Measurements from ENCODE around the gene DYNLT2B. TPM values are rescaled to one million over a fixed set of nuclear protein-coding genes. Genes with fewer than 3 reads are reported as not detected.

The DYNLT2B gene
- total and polyA plus RNA-seq, 3 donors from 2014 or later: 19.4 to 59.7 (median 29.1) TPM

DNA sequence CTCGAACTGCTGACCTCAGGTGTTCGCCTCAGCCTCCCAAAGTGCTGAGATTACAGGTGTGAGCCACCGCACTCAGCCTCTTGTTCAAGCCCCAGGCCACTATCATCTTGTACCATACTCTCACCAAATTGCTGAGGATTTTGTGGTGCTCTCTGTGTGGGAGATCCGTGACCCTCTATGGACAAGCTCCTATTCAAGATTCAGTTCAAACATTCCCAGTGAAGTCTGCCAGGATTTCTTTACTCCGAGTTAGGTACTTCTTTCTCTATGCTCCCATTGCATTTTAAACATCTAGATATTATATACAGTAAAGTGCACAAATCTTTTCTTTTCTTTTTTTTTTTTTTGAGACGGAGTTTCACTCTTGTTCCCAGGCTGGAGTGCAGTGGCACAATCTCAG lies 21.0 kb upstream of the DYNLT2B start:
- no peak for TF ChIP-seq POLR2A (IDR thresholded peaks at IDR 0.05)
- TF ChIP-seq, protein P1, sequence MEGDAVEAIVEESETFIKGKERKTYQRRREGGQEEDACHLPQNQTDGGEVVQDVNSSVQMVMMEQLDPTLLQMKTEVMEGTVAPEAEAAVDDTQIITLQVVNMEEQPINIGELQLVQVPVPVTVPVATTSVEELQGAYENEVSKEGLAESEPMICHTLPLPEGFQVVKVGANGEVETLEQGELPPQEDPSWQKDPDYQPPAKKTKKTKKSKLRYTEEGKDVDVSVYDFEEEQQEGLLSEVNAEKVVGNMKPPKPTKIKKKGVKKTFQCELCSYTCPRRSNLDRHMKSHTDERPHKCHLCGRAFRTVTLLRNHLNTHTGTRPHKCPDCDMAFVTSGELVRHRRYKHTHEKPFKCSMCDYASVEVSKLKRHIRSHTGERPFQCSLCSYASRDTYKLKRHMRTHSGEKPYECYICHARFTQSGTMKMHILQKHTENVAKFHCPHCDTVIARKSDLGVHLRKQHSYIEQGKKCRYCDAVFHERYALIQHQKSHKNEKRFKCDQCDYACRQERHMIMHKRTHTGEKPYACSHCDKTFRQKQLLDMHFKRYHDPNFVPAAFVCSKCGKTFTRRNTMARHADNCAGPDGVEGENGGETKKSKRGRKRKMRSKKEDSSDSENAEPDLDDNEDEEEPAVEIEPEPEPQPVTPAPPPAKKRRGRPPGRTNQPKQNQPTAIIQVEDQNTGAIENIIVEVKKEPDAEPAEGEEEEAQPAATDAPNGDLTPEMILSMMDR (IDR thresholded peaks at IDR 0.05): no peak
- Histone ChIP-seq H3K9me3 (no peaks in the 10 kb centered on the region), H3K27ac (no peak overlapping the region), H3K27me3 (no peaks in the 10 kb centered on the region), H3K4me1 (no peaks in the 10 kb centered on the region), H3K4me3 (no peak overlapping the region), H3K36me3 (ENCODE audit: low read depth, missing control alignments) (no peaks in the 10 kb centered on the region)
- no peak for DNase-seq
- WGBS, 2 donors: 72 to 85% methylated on average over 6 of the region's 6 CpGs
- intact Hi-C loops (cut with DNase I; ENCODE audit: low total_unique reads): no loop called here

DNA sequence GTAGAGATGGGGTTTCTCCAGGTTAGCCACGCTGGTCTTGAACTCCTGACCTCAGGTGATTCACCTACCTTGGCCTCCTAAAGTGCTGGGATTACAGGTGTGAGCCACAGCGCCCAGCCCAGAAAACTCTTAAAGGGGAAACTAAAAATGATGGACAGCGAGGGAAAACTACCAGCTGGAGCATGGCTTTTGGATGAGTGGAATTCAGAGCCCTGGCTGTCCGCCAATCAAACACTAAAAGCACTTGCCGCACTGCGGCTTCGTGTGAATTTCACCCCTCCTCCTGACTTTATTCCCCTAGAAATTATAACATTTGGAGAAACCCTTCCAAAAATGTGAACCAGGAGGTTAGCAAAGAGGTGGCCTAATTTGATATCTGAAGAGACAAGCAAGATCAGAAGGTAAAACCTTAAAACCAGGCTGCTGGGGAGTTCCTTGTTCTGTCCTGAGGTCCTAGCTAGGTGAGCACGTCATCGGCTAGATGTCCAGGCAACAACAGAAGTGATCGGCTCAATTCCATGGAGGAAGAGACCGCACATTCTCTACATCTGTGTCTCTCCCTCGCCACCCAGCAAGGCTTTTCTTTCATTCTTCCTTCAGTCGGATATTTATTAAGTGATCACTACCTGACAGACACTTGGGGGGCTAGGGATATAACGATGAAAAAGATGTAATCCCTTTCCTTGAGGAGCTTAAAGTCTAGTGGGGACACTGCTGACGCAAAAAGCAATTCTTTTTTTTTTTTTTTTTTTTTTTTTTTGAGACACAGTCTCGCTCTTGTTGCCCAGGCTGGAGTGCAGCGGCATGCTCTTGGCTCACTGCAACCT lies 18.5 kb upstream of the DYNLT2B start:
- TF ChIP-seq, protein P1 (IDR thresholded peaks at IDR 0.05): no peak
- TF ChIP-seq POLR2A (IDR thresholded peaks at IDR 0.05): no peak
- intact Hi-C loops (cut with DNase I; ENCODE audit: low total_unique reads): no loop called here
- H3K9me3 ChIP-seq: no peaks in the 10 kb centered on the region
- no peaks in the 10 kb centered on the region for H3K27me3 ChIP-seq
- H3K27ac ChIP-seq: no peak overlapping the region
- 58 to 62% methylated on average over 17 of the region's 17 CpGs for WGBS, 2 donors
- peak overlapping the region; percentile 15 to 49 for H3K4me3 ChIP-seq
- no peaks in the 10 kb centered on the region for H3K4me1 ChIP-seq
- H3K36me3 ChIP-seq (ENCODE audit: low read depth, missing control alignments): no peaks in the 10 kb centered on the region
- DNase-seq: no peak

DNA sequence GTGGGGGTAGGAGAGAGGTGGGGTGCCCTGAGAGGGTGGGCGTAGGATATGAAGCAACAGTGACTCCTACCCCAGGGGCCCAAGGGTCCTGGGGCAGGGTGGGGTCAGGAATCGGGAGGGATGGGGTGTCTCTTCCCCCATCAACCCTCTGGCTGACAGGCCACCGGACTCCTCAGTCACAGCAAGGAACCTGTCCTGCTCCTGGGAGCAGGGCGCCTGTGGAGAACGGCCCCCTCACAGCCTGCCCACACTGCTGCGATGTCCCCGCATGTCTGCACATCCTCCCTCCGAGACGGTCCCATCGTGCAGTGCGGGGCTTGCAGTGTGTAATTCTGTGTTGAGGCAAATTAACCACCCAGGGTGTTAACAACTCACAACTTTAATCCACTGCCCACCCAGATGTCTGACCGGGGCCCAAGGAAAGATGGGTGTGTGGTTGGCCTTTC lies 17.5 kb upstream of the DYNLT2B start:
- 37 to 46% methylated on average over 12 of the region's 12 CpGs for WGBS, 2 donors
- H3K27me3 ChIP-seq: no peaks in the 10 kb centered on the region
- no peaks in the 10 kb centered on the region for H3K9me3 ChIP-seq
- intact Hi-C loops (cut with DNase I; ENCODE audit: low total_unique reads): no loop called here
- no peak overlapping the region for H3K27ac ChIP-seq
- H3K4me1 ChIP-seq: no peaks in the 10 kb centered on the region
- H3K4me3 ChIP-seq: no peak overlapping the region
- no peak for DNase-seq
- H3K36me3 ChIP-seq (ENCODE audit: low read depth, missing control alignments): no peaks in the 10 kb centered on the region
- TF ChIP-seq, protein P1 (IDR thresholded peaks at IDR 0.05): no peak
- TF ChIP-seq POLR2A (IDR thresholded peaks at IDR 0.05): no peak

DNA sequence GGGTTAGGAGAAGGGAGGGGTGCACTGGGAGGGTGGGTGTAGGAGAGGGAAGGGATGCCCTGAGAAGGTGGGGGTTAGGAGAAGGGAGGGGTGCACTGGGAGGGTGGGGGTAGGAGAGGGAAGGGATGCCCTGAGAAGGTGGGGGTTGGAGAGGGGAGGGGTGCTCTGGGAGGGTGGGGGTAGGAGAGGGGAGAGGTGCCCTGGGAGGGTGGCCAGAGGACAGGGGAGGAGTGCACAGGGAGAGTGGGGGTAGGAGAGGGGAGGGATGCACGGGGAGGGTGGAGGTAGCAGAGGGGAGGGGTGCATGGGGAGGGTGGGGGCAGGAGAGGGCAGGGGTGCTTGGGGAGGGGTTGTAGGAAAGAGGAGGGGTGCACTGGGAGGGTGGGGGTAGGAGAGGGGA lies 16.9 kb upstream of the DYNLT2B start:
- TF ChIP-seq, protein P1 (IDR thresholded peaks at IDR 0.05): no peak
- no peak for TF ChIP-seq POLR2A (IDR thresholded peaks at IDR 0.05)
- Histone ChIP-seq H3K36me3 (ENCODE audit: low read depth, missing control alignments) (no peaks in the 10 kb centered on the region), H3K9me3 (no peaks in the 10 kb centered on the region), H3K4me3 (no peak overlapping the region), H3K27me3 (no peaks in the 10 kb centered on the region), H3K4me1 (no peaks in the 10 kb centered on the region), H3K27ac (no peak overlapping the region)
- 17 to 40% methylated on average over 1 of the region's 1 CpG for WGBS, 2 donors
- intact Hi-C loops (cut with DNase I; ENCODE audit: low total_unique reads): no loop called here
- DNase-seq: no peak

DNA sequence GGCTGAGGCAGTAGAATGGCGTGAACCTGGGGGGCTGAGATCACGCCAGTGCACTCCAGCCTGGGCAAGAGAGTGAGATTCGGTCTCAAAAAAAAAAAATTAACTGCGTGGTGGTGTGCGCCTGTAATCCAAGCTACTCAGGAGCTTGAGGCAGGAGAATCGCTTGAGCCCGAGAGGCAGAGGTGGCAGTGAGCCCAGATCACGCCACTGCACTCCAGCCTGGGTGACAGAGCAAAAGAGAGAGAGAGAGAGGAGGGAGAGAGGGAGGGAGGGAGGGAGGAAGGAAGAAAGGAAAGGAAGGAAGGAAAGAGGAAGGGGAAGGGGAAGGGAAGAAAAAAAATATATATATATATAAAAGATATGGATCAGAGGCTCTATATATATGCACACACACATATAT lies 14.1 kb upstream of the DYNLT2B start:
- H3K36me3 ChIP-seq (ENCODE audit: low read depth, missing control alignments): no peaks in the 10 kb centered on the region
- TF ChIP-seq POLR2A (IDR thresholded peaks at IDR 0.05): no peak
- TF ChIP-seq, protein P1 (IDR thresholded peaks at IDR 0.05): no peak
- H3K9me3 ChIP-seq: no peaks in the 10 kb centered on the region
- no peak overlapping the region for H3K27ac ChIP-seq
- H3K27me3 ChIP-seq: no peaks in the 10 kb centered on the region
- intact Hi-C loops (cut with DNase I; ENCODE audit: low total_unique reads): no loop called here
- WGBS, 2 donors: 88 to 94% methylated on average over 8 of the region's 8 CpGs
- no peak overlapping the region for H3K4me3 ChIP-seq
- H3K4me1 ChIP-seq: peaks cover 4% of the 10 kb centered on the region
- DNase-seq: no peak

Data from testis (tissue), 3 donors.